ENCODE measurements around the gene GTPBP4.

The GTPBP4 gene

GRCh38 chr10:976316-976715 lies 11.9 kb upstream of the GTPBP4 start:
- TF ChIP-seq CTCF (IDR thresholded peaks at IDR 0.05; ENCODE audit: low read depth, low read length, missing control alignments) = no peak
- in situ Hi-C loops (cut with HindIII; ENCODE audit: low sequenced_read_pairs) = no loop called here
- no peak overlapping the region for H3K4me3 ChIP-seq (ENCODE audit: low read depth, low read length)
- no peak for DNase-seq (ENCODE audit: low read depth)

GRCh38 chr10:978826-979421 lies 9.3 kb upstream of the GTPBP4 start:
- H3K4me3 ChIP-seq (ENCODE audit: low read depth, low read length) = no peak overlapping the region
- TF ChIP-seq CTCF (IDR thresholded peaks at IDR 0.05; ENCODE audit: low read depth, low read length, missing control alignments) = no peak
- in situ Hi-C loops (cut with HindIII; ENCODE audit: low sequenced_read_pairs) = no loop called here
- no peak for DNase-seq (ENCODE audit: low read depth)

GRCh38 chr10:980468-981093 lies 7.7 kb upstream of the GTPBP4 start:
- no peak for TF ChIP-seq CTCF (IDR thresholded peaks at IDR 0.05; ENCODE audit: low read depth, low read length, missing control alignments)
- no peak for DNase-seq (ENCODE audit: low read depth)
- no peak overlapping the region for H3K4me3 ChIP-seq (ENCODE audit: low read depth, low read length)
- in situ Hi-C loops (cut with HindIII; ENCODE audit: low sequenced_read_pairs) = no loop called here

GRCh38 chr10:983401-983800 lies 4.8 kb upstream of the GTPBP4 start:
- no peak overlapping the region for H3K4me3 ChIP-seq (ENCODE audit: low read depth, low read length)
- TF ChIP-seq CTCF (IDR thresholded peaks at IDR 0.05; ENCODE audit: low read depth, low read length, missing control alignments) = no peak
- no peak for DNase-seq (ENCODE audit: low read depth)
- in situ Hi-C loops (cut with HindIII; ENCODE audit: low sequenced_read_pairs) = no loop called here

GRCh38 chr10:983971-984655 lies 4.1 kb upstream of the GTPBP4 start:
- no peak for TF ChIP-seq CTCF (IDR thresholded peaks at IDR 0.05; ENCODE audit: low read depth, low read length, missing control alignments)
- no peak for DNase-seq (ENCODE audit: low read depth)
- in situ Hi-C loops (cut with HindIII; ENCODE audit: low sequenced_read_pairs) = no loop called here
- H3K4me3 ChIP-seq (ENCODE audit: low read depth, low read length) = no peak overlapping the region

- no peak for DNase-seq (ENCODE audit: low read depth)
- in situ Hi-C loops (cut with HindIII; ENCODE audit: low sequenced_read_pairs) = loop anchor here (5.0 kb wide), 1 partner anchor 62 kb away; the partner anchor contains the start of gene IDI1
Observed at GRCh38 chr10:985361-985760, 2.9 kb upstream of the GTPBP4 start.

More at GRCh38 chr10:985361-985760, 2.9 kb upstream of the GTPBP4 start:
- TF ChIP-seq CTCF (IDR thresholded peaks at IDR 0.05; ENCODE audit: low read depth, low read length, missing control alignments) = no peak
- H3K4me3 ChIP-seq (ENCODE audit: low read depth, low read length) = no peak overlapping the region

Data from astrocyte of the cerebellum (primary cell).